ENCODE results near the gene ATAD3C. TPM values are rescaled to one million over a fixed set of nuclear protein-coding genes. Genes with fewer than 3 reads are reported as not detected.
"Not testable (repeated sequence)": the region's sequence is repeated elsewhere in the genome, so short reads cannot be mapped to it uniquely, and the experiment has no call there.

ATAD3C gene
- total RNA-seq, 6 donors from 2014 or later: 9.2 to 20.9 (median 14.7) TPM

DNA sequence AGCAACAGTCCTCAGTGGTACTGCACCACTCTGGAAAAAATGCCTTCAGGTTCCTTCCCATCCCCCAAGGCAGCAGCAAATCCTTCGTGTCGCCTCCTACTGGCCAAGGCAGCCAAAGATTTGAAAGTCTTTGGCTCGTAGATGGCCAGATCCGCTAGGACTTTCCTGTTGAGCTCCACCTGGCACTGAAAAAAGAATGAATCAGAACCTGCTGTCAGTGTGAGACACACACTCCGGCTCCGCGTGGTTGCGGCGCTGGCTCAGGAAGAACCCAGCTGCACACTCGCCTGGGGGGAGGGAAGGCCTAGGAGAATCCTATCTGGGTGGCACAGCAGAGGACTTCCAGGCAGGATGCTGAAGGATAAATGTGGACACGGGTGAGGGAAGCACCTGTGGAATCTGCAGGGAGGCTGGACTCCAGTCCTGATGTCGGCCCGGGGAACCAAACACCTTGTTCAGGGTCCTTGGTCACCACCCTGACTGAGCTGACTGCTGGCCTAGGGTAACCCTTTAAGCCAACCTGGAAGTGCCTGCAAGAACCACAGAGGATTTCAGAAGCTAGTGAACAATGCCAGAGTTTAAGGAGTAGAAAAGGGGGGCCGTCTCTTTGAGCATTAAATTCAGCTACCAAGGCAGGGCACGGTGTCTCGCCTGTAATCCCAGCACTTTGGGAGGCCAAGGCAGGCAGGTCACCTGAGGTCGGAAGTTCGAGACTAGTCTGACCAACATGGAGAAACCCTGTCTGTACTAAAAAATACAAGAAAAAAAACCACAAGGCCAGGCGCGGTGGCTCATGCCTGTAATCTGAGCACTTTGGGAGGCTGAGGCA, 47.2 kb upstream of the ATAD3C start:
- H3K4me1 ChIP-seq: peaks cover 37 to 54% (median 42%) of the 10 kb centered on the region in 4 donors
- ATAC-seq (ENCODE audit: low FRiP score in 2 of 2) (no peak), DNase-seq (no peak)
- H3K27me3 ChIP-seq: no peaks in the 10 kb centered on the region
- H3K9me3 ChIP-seq: no peaks in the 10 kb centered on the region
- 79 to 88% methylated on average over 17 to 19 of the region's 20 CpGs for WGBS, 2 donors
- H3K4me3 ChIP-seq: no peak overlapping the region
- no peak overlapping the region for H3K27ac ChIP-seq
- no peak for TF ChIP-seq EP300 (IDR thresholded peaks at IDR 0.05)
- TF ChIP-seq CTCF (IDR thresholded peaks at IDR 0.05): peak in 3 of 6 experiments; percentile 19 to 46 (median 22)
- peaks cover 18 to 63% (median 48%) of the 10 kb centered on the region in 4 donors for H3K36me3 ChIP-seq

GRCh38 chr1:1402901-1403392, 46.5 kb upstream of the ATAD3C start:
- not testable (repeated sequence) for H3K9me3 ChIP-seq; H3K27me3 ChIP-seq; H3K27ac ChIP-seq; DNase-seq; ATAC-seq (ENCODE audit: low FRiP score in 2 of 2); H3K4me3 ChIP-seq
- 90 to 93% methylated on average over 9 of the region's 9 CpGs for WGBS, 2 donors
- Histone ChIP-seq H3K36me3 (peaks cover 13 to 57% (median 44%) of the 10 kb centered on the region in 4 donors), H3K4me1 (peaks cover 31 to 53% (median 40%) of the 10 kb centered on the region in 4 donors)

DNA sequence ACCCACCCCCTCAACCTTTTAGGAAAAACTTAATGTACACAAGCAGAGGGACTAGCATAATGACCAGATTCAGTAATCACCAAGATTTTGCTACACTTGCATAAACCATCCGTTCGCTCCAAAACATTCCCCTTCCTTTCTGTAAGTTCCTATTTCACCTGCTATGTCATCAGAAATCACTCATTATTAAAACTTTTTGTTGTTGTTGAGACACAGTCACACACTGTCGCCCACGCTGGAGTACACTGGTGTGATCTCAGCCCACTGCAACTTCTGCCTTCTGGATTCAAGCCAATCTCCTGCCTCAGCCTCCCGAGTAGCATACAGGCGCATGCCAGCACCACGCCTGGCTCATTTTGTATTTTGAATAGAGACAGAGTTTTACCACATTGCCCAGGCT, 45.8 kb upstream of the ATAD3C start:
- Histone ChIP-seq H3K4me1 (peaks cover 34 to 53% (median 41%) of the 10 kb centered on the region in 4 donors), H3K27ac (no peak overlapping the region), H3K36me3 (peaks cover 12 to 56% (median 44%) of the 10 kb centered on the region in 4 donors), H3K27me3 (no peaks in the 10 kb centered on the region), H3K4me3 (no peak overlapping the region), H3K9me3 (no peaks in the 10 kb centered on the region)
- TF ChIP-seq CTCF (IDR thresholded peaks at IDR 0.05) (no peak), EP300 (IDR thresholded peaks at IDR 0.05) (no peak), POLR2A (IDR thresholded peaks at IDR 0.05) (no peak), POLR2AphosphoS5 (IDR thresholded peaks at IDR 0.05) (no peak)
- no peak for ATAC-seq (ENCODE audit: low FRiP score in 2 of 2)
- WGBS, 2 donors: 82 to 90% methylated on average over 7 of the region's 7 CpGs
- DNase-seq: no peak

- DNase-seq (no peak), ATAC-seq (ENCODE audit: low FRiP score in 2 of 2) (no peak)
- Histone ChIP-seq H3K36me3 (peaks cover 12 to 49% (median 37%) of the 10 kb centered on the region in 4 donors), H3K4me3 (peak overlapping the region; percentile 82 to 97 (median 90)), H3K27ac (peak overlapping the region; percentile 83 to 90 (median 85)), H3K4me1 (peaks cover 31 to 52% (median 35%) of the 10 kb centered on the region in 4 donors), H3K9me3 (no peaks in the 10 kb centered on the region), H3K27me3 (no peaks in the 10 kb centered on the region)
- WGBS, 2 donors: 44 to 45% methylated on average over 40 to 41 of the region's 43 CpGs
- TF ChIP-seq EP300 (IDR thresholded peaks at IDR 0.05): no peak
- no peak for TF ChIP-seq POLR2AphosphoS5 (IDR thresholded peaks at IDR 0.05)
- no peak for TF ChIP-seq POLR2A (IDR thresholded peaks at IDR 0.05)
- TF ChIP-seq CTCF (IDR thresholded peaks at IDR 0.05): no peak
These were observed 43.2 kb upstream of the ATAD3C start for GRCh38 chr1:1406101-1406820.

Measured in upper lobe of left lung (tissue), 6 donors.